Measurements from ENCODE around the gene SIAE. TPM values are rescaled to one million over a fixed set of nuclear protein-coding genes. Genes with fewer than 3 reads are reported as not detected.

The SIAE gene
- polyA plus RNA-seq, 1 of the 3 experiments (the other 2 are of a cell fraction), result 27.9 TPM

DNA sequence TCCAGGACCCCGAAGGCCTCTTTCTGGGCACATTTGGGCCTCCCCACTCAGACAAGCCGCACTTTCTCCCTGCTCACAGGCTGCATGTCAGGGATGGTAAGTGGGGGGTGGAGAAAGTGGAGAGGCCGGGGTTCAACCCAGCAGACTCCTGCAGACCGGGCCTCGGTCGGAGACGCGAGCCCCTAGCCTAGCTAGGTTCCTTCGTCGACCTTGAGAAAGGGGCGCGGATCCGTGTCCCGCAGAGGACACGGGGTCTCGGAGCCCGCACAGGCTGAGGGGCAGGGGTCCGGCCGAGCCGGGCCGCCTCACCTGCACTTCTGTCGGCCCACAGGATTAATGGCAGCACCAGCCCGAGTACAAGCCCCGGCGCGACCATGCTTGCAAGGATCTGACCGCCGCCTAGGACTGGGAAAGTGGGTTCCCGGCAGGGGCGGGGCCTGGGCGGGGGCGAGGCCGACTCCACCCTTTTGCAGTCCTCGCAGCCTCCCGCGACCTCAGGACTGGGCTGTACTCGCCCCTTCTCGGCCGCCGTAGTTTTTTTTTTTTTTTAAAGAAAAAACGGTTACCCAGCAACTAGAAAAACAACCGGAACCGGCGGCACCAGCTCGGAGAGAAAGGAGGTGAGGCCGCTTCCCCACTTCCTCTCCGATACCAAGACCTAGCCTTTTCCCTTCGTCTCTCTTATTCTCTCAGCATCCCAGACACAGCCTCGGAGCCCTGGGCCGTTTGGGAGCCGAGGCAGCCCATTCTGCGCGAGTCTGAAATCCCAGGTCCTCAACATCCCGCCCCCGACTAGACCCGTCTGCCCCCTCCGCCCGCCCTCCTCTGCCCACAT is at the start of gene SIAE, which contains the start of gene SPA17 (continued):
- no peak for TF ChIP-seq NRF1 (IDR thresholded peaks at IDR 0.05; ENCODE audit: low read depth, low read length)

DNA sequence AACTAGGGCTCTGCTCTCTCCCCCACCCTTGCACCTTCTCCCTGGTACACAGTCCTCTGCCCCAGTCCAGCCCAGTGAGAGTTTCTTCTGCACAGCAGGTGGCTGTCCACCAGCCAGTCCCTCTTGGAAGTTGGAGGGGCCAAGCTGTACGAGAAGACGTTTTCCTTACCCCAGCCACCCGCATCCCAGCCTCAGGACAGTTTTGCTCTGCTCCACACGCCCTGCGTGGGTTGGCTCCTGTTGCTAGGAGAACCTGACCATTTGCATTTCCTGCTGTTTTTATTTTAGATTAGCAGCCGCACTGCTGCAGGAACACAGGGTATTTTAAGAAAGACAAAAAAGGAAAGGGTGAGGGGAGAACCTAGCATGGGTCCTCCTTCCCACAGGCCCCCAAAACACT is 48.6 kb upstream of the SIAE start:
- H3K27me3 ChIP-seq (ENCODE audit: insufficient read depth), result no peaks in the 10 kb centered on the region
- CTCF ChIA-PET, result no interaction called here
- 71% methylated on average over 6 of the region's 6 CpGs for WGBS (ENCODE audit: low lambda C conversion rate)

DNA sequence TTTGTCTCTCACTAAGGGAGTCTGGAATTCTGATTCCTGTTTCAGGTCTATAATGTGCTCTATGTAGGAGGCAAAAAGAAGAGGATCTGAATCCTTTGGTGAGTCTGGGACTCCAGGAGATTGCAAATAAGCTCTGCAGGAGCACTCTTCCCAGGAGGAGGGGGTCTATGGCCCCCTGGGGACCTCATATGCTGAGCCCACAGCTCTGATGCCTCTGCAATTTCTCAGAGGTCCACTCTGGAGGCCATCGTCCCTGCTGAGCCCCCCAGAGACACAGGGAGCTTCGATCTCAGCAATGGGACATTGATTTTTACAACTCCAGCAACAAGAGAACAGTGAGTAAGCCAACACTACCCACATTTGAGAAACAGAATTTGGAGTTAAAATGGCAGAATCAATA is 46.0 kb upstream of the SIAE start:
- WGBS (ENCODE audit: low lambda C conversion rate), result 100% methylated on average over 1 of the region's 2 CpGs
- Histone ChIP-seq H3K4me2 (no peak overlapping the region), H3K79me2 (ENCODE audit: insufficient read depth) (no peaks in the 10 kb centered on the region), H3K9me2 (no peaks in the 10 kb centered on the region), H3K27ac (ENCODE audit: low read depth in 2 of 2, low read length in 1 of 2) (no peak overlapping the region), H3F3A (replicated peaks; ENCODE audit: insufficient read depth) (no peaks in the 10 kb centered on the region), H3K27me3 (ENCODE audit: insufficient read depth) (no peaks in the 10 kb centered on the region), H2AFZ (ENCODE audit: low read depth) (no peak overlapping the region), H3K9me3 (no peaks in the 10 kb centered on the region), H3K36me3 (replicated peaks in 1 of 2; ENCODE audit: control insufficient read depth in 1 of 2, insufficient read depth in 2 of 2, low read length in 1 of 2) (no peaks in the 10 kb centered on the region), H3K4me3 (ENCODE audit: low read depth in 2 of 2, low read length in 1 of 2) (no peak overlapping the region), H4K20me1 (ENCODE audit: insufficient read depth) (no peaks in the 10 kb centered on the region), H3K9ac (no peak overlapping the region), H3K4me1 (ENCODE audit: control insufficient read depth in 1 of 2, insufficient read depth in 2 of 2, low read depth in 1 of 2, low read length in 1 of 2) (peaks cover 11% of the 10 kb centered on the region in 2 experiments; a peak in 2 of 4 replicates)
- POLR2A ChIA-PET, result no interaction called here
- CTCF ChIA-PET, result interaction anchor here (1.1 to 1.6 kb wide), 4 partner anchors 10 to 709 kb away, joined by 3 to 8 read pairs (median 4); no protein-coding TSS in a partner anchor
- DNase-seq, result no peak
- TF ChIP-seq, protein P1, sequence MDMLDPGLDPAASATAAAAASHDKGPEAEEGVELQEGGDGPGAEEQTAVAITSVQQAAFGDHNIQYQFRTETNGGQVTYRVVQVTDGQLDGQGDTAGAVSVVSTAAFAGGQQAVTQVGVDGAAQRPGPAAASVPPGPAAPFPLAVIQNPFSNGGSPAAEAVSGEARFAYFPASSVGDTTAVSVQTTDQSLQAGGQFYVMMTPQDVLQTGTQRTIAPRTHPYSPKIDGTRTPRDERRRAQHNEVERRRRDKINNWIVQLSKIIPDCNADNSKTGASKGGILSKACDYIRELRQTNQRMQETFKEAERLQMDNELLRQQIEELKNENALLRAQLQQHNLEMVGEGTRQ (IDR thresholded peaks at IDR 0.05; ENCODE audit: borderline replicate concordance, low read depth, low read length), result no peak
- no peak for TF ChIP-seq FOSL2 (IDR thresholded peaks at IDR 0.05; ENCODE audit: borderline replicate concordance, low read depth)
- TF ChIP-seq YY1 (IDR thresholded peaks at IDR 0.05; ENCODE audit: low read depth), result no peak
- TF ChIP-seq MEF2A (IDR thresholded peaks at IDR 0.05; ENCODE audit: borderline replicate concordance, low read depth), result no peak
- no peak for TF ChIP-seq NRF1 (IDR thresholded peaks at IDR 0.05; ENCODE audit: low read depth, low read length)
- TF ChIP-seq, protein P2, sequence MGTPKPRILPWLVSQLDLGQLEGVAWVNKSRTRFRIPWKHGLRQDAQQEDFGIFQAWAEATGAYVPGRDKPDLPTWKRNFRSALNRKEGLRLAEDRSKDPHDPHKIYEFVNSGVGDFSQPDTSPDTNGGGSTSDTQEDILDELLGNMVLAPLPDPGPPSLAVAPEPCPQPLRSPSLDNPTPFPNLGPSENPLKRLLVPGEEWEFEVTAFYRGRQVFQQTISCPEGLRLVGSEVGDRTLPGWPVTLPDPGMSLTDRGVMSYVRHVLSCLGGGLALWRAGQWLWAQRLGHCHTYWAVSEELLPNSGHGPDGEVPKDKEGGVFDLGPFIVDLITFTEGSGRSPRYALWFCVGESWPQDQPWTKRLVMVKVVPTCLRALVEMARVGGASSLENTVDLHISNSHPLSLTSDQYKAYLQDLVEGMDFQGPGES (IDR thresholded peaks at IDR 0.05; ENCODE audit: low read depth, low read length), result no peak
- TF ChIP-seq, protein P3, sequence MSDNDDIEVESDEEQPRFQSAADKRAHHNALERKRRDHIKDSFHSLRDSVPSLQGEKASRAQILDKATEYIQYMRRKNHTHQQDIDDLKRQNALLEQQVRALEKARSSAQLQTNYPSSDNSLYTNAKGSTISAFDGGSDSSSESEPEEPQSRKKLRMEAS (IDR thresholded peaks at IDR 0.05; ENCODE audit: low read depth), result no peak

More for the DNA sequence above, 48.6 kb upstream of the SIAE start:
- POLR2A ChIA-PET, result no interaction called here
- Histone ChIP-seq H3K36me3 (replicated peaks in 1 of 2; ENCODE audit: control insufficient read depth in 1 of 2, insufficient read depth in 2 of 2, low read length in 1 of 2) (no peaks in the 10 kb centered on the region), H3K4me3 (ENCODE audit: low read depth in 2 of 2, low read length in 1 of 2) (no peak overlapping the region), H3K9ac (no peak overlapping the region), H3K9me2 (no peaks in the 10 kb centered on the region), H3K79me2 (ENCODE audit: insufficient read depth) (no peaks in the 10 kb centered on the region), H2AFZ (ENCODE audit: low read depth) (no peak overlapping the region), H3K4me1 (ENCODE audit: control insufficient read depth in 1 of 2, insufficient read depth in 2 of 2, low read depth in 1 of 2, low read length in 1 of 2) (peaks cover 16 to 20% of the 10 kb centered on the region in 2 experiments; a peak in 2 of 4 replicates), H4K20me1 (ENCODE audit: insufficient read depth) (no peaks in the 10 kb centered on the region), H3K27ac (ENCODE audit: low read depth in 2 of 2, low read length in 1 of 2) (no peak overlapping the region), H3K9me3 (no peaks in the 10 kb centered on the region), H3F3A (replicated peaks; ENCODE audit: insufficient read depth) (peaks cover 11% of the 10 kb centered on the region), H3K4me2 (no peak overlapping the region)
- no peak for DNase-seq
- TF ChIP-seq TEAD4 (IDR thresholded peaks at IDR 0.05; ENCODE audit: borderline replicate concordance, insufficient read depth) (no peak), FOSL2 (IDR thresholded peaks at IDR 0.05; ENCODE audit: borderline replicate concordance, low read depth) (no peak), POLR2AphosphoS5 (IDR thresholded peaks at IDR 0.05; ENCODE audit: low read depth, low read length) (no peak), ELF1 (IDR thresholded peaks at IDR 0.05) (no peak), TCF12 (IDR thresholded peaks at IDR 0.05) (no peak), RXRA (IDR thresholded peaks at IDR 0.05; ENCODE audit: borderline replicate concordance, low read depth) (no peak), EZH2phosphoT487 (IDR thresholded peaks at IDR 0.05; ENCODE audit: borderline replicate concordance, low read depth) (no peak), TAF1 (IDR thresholded peaks at IDR 0.05; ENCODE audit: borderline replicate concordance, low read depth, low read length) (no peak), RCOR1 (IDR thresholded peaks at IDR 0.05; ENCODE audit: low read length) (no peak), MEF2A (IDR thresholded peaks at IDR 0.05; ENCODE audit: borderline replicate concordance, low read depth) (no peak), CHD2 (IDR thresholded peaks at IDR 0.05; ENCODE audit: low read length, partially characterized antibody) (no peak), NRF1 (IDR thresholded peaks at IDR 0.05; ENCODE audit: low read depth, low read length) (no peak), FOXJ3 (CRISPR knock-in tag; IDR thresholded peaks at IDR 0.05) (no peak)
- TF ChIP-seq, protein P1 (IDR thresholded peaks at IDR 0.05; ENCODE audit: borderline replicate concordance, low read depth, low read length), result no peak
- TF ChIP-seq, protein P4, sequence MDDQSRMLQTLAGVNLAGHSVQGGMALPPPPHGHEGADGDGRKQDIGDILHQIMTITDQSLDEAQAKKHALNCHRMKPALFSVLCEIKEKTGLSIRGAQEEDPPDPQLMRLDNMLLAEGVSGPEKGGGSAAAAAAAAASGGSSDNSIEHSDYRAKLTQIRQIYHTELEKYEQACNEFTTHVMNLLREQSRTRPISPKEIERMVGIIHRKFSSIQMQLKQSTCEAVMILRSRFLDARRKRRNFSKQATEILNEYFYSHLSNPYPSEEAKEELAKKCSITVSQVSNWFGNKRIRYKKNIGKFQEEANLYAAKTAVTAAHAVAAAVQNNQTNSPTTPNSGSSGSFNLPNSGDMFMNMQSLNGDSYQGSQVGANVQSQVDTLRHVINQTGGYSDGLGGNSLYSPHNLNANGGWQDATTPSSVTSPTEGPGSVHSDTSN (IDR thresholded peaks at IDR 0.05), result no peak
- TF ChIP-seq, protein P3 (IDR thresholded peaks at IDR 0.05; ENCODE audit: low read depth), result no peak

Data from SK-N-SH (cell line).